Activated CD4-positive, alpha-beta memory T cell treated with anti-CD3 and anti-CD28 coated beads, Interleukin-2, amount 10 ng/mL, durations not matched to agents 7 days and 5 days (primary cell): ENCODE measurements around the gene PSTPIP2. TPM values are rescaled to one million over a fixed set of nuclear protein-coding genes. Genes with fewer than 3 reads are reported as not detected.
A peak's percentile ranks its signal among the peaks of the same experiment; 100 is the strongest.
"Not testable (repeated sequence)": the region's sequence is repeated elsewhere in the genome, so short reads cannot be mapped to it uniquely, and the experiment has no call there.

Experiments used
- CTCF ChIA-PET: fragments of 350-600 bp; sonication (Branson Sonifier 250); formaldehyde crosslinking; loops from one replicate; lab custom pipeline; 2021; ENCODE audit warnings: antibody characterized with exemption, inconsistent platforms; lab: Charles Lee
- POLR2A ChIA-PET: fragments of 350-600 bp; sonication (Branson Sonifier 250); formaldehyde crosslinking; loops from one replicate; lab custom pipeline; 2021; ENCODE audit warnings: antibody characterized with exemption; lab: Charles Lee
- DNase-seq: peaks from one replicate; pipeline ENCODE4 v3.0.0-alpha.2; 2020
- H3K27ac Mint-ChIP-seq: one replicate; pipeline ENCODE4 v1.8.0; 2021; ENCODE audit warnings: mild to moderate bottlenecking, mixed read lengths
- H3K27me3 Mint-ChIP-seq: one replicate; pipeline ENCODE4 v1.8.0; 2021; ENCODE audit warnings: mixed read lengths
- H3K36me3 Mint-ChIP-seq: one replicate; pipeline ENCODE4 v1.8.0; 2021; ENCODE audit warnings: low read depth, mixed read lengths
- H3K4me1 Mint-ChIP-seq: one replicate; pipeline ENCODE4 v1.8.0; 2021; ENCODE audit warnings: mixed read lengths
- H3K4me3 Mint-ChIP-seq: one replicate; pipeline ENCODE4 v1.8.0; 2021; ENCODE audit warnings: mild to moderate bottlenecking, mixed read lengths
- H3K9me3 Mint-ChIP-seq: one replicate; pipeline ENCODE4 v1.8.0; 2021; ENCODE audit warnings: mixed read lengths
- total RNA-seq, 2 experiments: library from RNA; stranded (reverse); gene quantifications; one replicate each; pipeline ENCODE4 v1.2.3, GENCODE V29; 2021

The PSTPIP2 gene
- total RNA-seq, 2 experiments from 2014 or later, result 7.9 to 8.3 TPM

DNA sequence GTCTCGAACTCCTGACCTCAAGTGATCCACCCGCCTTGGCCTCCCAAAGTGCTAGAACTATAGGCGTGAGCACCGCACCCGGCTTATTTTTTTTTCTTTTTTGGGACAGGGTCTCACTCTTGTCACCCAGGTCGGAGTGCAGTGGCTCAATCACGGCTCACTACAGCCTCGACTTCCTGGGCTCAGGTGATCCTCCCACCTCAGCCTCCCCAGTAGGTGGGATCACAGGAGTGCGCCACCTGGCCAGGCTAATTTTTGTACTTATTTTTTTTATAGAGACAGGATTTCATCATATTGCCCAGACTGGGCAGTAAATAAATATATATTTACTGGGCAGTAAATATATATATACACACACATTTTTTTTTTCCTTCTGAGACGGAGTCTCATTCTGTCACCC is 23.5 kb upstream of the PSTPIP2 start:
- Mint-ChIP-seq H3K36me3 (peaks cover 44% of the 10 kb centered on the region), H3K27ac (no peak overlapping the region), H3K27me3 (no peaks in the 10 kb centered on the region), H3K4me1 (peaks cover 34% of the 10 kb centered on the region), H3K4me3 (no peak overlapping the region), H3K9me3 (no peaks in the 10 kb centered on the region)
- ChIA-PET POLR2A (interaction anchor here (1.1 kb wide), 1 partner anchor 97 kb away, joined by 3 read pairs; no protein-coding TSS in a partner anchor), CTCF (interaction anchor here (0.8 to 2.1 kb wide), 2 partner anchors 22 to 52 kb away, joined by 3 to 9 read pairs; no protein-coding TSS in a partner anchor)
- DNase-seq, result no peak

DNA sequence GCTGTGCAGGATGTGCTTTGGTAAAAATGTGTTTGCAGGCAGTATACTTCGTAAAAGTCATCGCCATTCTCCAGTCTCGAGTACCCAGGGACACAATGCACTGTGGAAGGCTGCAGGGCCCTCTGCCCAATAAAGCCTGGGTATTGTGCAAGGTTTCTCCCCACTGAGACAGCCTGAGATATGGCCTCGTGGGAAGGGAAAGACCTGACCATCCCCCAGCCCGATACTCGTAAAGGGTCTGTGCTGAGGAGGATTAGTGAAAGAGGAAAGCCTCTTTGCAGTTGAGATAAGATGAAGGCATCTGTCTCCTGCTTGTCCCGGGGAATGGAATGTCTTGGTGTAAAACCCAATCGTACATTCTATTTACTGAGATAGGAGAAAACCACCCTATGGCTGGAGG is 16.4 kb upstream of the PSTPIP2 start:
- POLR2A ChIA-PET, H3K9me3 Mint-ChIP-seq, H3K4me3 Mint-ChIP-seq, H3K27ac Mint-ChIP-seq, H3K27me3 Mint-ChIP-seq: not testable (repeated sequence)
- Mint-ChIP-seq H3K36me3 (peaks cover 84% of the 10 kb centered on the region), H3K4me1 (peaks cover 13% of the 10 kb centered on the region)
- CTCF ChIA-PET, result interaction anchor here (1.3 kb wide), 1 partner anchor 15 kb away, joined by 5 read pairs; no protein-coding TSS in a partner anchor
- peak; percentile 8 for DNase-seq

DNA sequence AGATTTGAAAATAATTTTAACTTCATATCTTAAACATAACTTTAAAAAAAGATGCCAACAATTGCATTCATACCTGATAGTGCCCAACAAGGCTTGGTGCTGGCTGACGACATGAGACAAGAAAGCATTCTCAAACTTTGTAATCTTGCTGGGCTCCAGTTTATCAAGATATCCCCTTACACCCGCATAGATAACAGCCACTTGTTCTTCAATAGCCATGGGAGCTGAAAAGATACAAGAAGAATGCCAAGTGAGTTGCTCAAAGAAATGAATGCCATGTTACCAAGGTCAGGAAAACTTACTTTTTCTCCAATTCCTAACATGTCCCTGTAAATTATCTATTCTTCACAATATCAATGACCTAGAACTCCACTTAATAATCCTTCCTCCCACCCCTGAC is 12.4 kb upstream of the PSTPIP2 start:
- H3K36me3 Mint-ChIP-seq, result peaks cover 78% of the 10 kb centered on the region
- peaks cover 3% of the 10 kb centered on the region for H3K4me1 Mint-ChIP-seq
- CTCF ChIA-PET, result no interaction called here
- POLR2A ChIA-PET, result no interaction called here
- DNase-seq, result no peak
- H3K4me3 Mint-ChIP-seq, result no peak overlapping the region
- no peaks in the 10 kb centered on the region for H3K9me3 Mint-ChIP-seq
- H3K27ac Mint-ChIP-seq, result no peak overlapping the region
- no peaks in the 10 kb centered on the region for H3K27me3 Mint-ChIP-seq

- no peaks in the 10 kb centered on the region for H3K4me1 Mint-ChIP-seq
- H3K27ac Mint-ChIP-seq, result no peak overlapping the region
- ChIA-PET CTCF (interaction anchor here (0.7 kb wide), 1 partner anchor 85 kb away, joined by 3 read pairs; no protein-coding TSS in a partner anchor), POLR2A (no interaction called here)
- H3K27me3 Mint-ChIP-seq, result no peaks in the 10 kb centered on the region
- H3K36me3 Mint-ChIP-seq, result peaks cover 53% of the 10 kb centered on the region
- no peak for DNase-seq
- H3K9me3 Mint-ChIP-seq, result no peaks in the 10 kb centered on the region
- H3K4me3 Mint-ChIP-seq, result no peak overlapping the region
These were observed 8.1 kb upstream of the PSTPIP2 start for GRCh38 chr18:46080156-46080555.

- no peak for DNase-seq
- Mint-ChIP-seq H3K27ac (no peak overlapping the region), H3K27me3 (no peaks in the 10 kb centered on the region), H3K4me3 (no peak overlapping the region), H3K4me1 (no peaks in the 10 kb centered on the region), H3K36me3 (peaks cover 45% of the 10 kb centered on the region), H3K9me3 (no peaks in the 10 kb centered on the region)
- POLR2A ChIA-PET, result no interaction called here
- CTCF ChIA-PET, result interaction anchor here (0.6 kb wide), 1 partner anchor 414 kb away, joined by 3 read pairs; no protein-coding TSS in a partner anchor
These were observed 7.3 kb upstream of the PSTPIP2 start for GRCh38 chr18:46079336-46079735.

DNA sequence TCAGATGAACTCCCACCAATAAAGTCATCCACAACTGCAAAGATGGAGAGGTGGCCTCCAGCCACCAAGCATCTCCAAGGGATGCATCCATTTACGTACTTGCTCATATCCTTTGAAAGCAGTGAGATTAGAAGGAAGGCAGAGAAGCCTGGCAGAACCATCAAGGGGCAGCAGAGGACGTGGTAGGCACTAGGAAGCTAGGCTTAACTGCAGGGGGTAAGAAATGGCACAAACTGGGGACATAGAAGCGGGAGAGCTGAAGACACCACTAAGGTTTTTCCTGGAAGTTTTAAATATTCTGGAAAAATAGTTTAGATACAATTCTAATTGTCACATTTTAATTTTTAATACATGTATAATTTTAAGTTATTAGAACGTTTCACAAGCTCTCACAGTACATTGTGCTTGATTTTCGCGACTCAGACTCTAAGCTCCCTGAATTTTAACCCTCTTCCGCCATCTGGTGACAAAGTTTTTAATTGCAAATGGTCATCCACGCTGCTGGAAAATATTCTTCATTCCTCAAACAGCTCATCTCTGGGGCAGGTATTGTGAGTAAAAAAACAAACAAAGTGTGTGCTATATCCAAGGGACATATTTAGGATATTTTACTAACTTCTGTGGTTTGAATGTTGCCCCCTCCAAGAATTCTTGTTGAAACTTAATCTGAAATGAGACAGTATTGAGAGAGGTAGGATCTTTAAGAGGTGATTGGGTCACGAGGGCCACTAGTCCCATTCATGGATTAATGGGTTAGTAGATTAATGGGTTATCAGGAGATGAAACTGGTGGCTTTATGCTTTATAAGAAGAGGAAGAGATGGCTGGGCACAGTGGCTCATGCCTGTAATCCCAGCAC is 1.6 kb upstream of the PSTPIP2 start:
- H3K36me3 Mint-ChIP-seq, result peaks cover 9% of the 10 kb centered on the region
- H3K4me3 Mint-ChIP-seq, result no peak overlapping the region
- peak; percentile 49 for DNase-seq
- H3K4me1 Mint-ChIP-seq, result peaks cover 30% of the 10 kb centered on the region
- ChIA-PET POLR2A (interaction anchor here (0.7 to 3.8 kb wide), 10 partner anchors 16 to 410 kb away, joined by 3 to 30 read pairs (median 4); partner anchors contain the start of gene HAUS1), CTCF (interaction anchor here (0.6 to 3.4 kb wide), 60 partner anchors 9 to 584 kb away, joined by 3 to 40 read pairs (median 4); partner anchors contain the start of gene ATP5F1A)
- no peaks in the 10 kb centered on the region for H3K9me3 Mint-ChIP-seq
- H3K27me3 Mint-ChIP-seq, result peaks cover 5% of the 10 kb centered on the region
- H3K27ac Mint-ChIP-seq, result no peak overlapping the region

DNA sequence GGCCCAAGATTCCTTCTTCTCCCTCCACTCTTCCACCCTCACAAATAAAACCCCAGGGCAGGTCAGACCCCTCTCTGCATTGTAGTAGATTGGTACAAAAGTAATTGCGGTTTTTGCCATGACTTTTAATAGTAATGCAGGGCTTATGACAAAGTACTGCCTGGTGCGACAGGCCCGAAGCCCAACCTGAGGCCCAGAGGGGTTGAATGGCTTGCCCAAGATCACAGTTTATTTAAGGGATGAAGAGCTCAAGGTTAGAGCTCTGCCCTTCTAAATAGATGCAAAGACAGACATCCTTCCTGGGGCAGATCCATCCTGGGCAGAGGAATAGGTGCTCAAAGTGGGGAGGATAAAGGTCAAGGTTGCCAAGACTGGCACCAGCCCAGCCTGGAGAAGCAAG is 899 bp upstream of the PSTPIP2 start:
- no peak overlapping the region for H3K27ac Mint-ChIP-seq

GRCh38 chr18:46072376-46072867 is 362 bp upstream of the PSTPIP2 start:
- Mint-ChIP-seq H3K36me3 (peaks cover 8% of the 10 kb centered on the region), H3K4me3 (peak overlapping the region; percentile 76), H3K9me3 (no peaks in the 10 kb centered on the region), H3K27ac (no peak overlapping the region), H3K27me3 (peaks cover 5% of the 10 kb centered on the region), H3K4me1 (peaks cover 33% of the 10 kb centered on the region)
- DNase-seq, result no peak
- ChIA-PET CTCF (interaction anchor here (0.7 to 3.4 kb wide), 21 partner anchors 9 to 407 kb away, joined by 3 to 40 read pairs (median 10); partner anchors contain the start of gene ATP5F1A), POLR2A (interaction anchor here (0.6 to 3.8 kb wide), 8 partner anchors 17 to 406 kb away, joined by 3 to 30 read pairs (median 5); partner anchors contain the start of gene HAUS1)

More for the DNA sequence above, 899 bp upstream of the PSTPIP2 start:
- Mint-ChIP-seq H3K4me1 (peaks cover 31% of the 10 kb centered on the region), H3K4me3 (peak overlapping the region; percentile 76), H3K36me3 (peaks cover 9% of the 10 kb centered on the region), H3K27me3 (peaks cover 5% of the 10 kb centered on the region), H3K9me3 (no peaks in the 10 kb centered on the region)
- no peak for DNase-seq
- ChIA-PET CTCF (interaction anchor here (0.6 to 3.4 kb wide), 35 partner anchors 9 to 410 kb away, joined by 3 to 40 read pairs (median 5); partner anchors contain the start of gene ATP5F1A), POLR2A (interaction anchor here (0.6 to 3.8 kb wide), 11 partner anchors 17 to 386 kb away, joined by 3 to 30 read pairs (median 4); partner anchors contain the start of gene HAUS1)

- Mint-ChIP-seq H3K9me3 (no peaks in the 10 kb centered on the region), H3K27me3 (peaks cover 5% of the 10 kb centered on the region), H3K4me3 (peak overlapping the region; percentile 63), H3K27ac (no peak overlapping the region), H3K36me3 (peaks cover 2% of the 10 kb centered on the region), H3K4me1 (peaks cover 33% of the 10 kb centered on the region)
- ChIA-PET CTCF (interaction anchor here (0.8 to 3.4 kb wide), 7 partner anchors 16 to 405 kb away, joined by 3 to 36 read pairs (median 3); no protein-coding TSS in a partner anchor), POLR2A (interaction anchor here (0.7 to 3.8 kb wide), 8 partner anchors 12 to 405 kb away, joined by 3 to 30 read pairs (median 3); partner anchors contain the start of gene HAUS1)
- no peak for DNase-seq
These were observed 1.0 kb downstream of the PSTPIP2 start for GRCh38 chr18:46070815-46071652.

DNA sequence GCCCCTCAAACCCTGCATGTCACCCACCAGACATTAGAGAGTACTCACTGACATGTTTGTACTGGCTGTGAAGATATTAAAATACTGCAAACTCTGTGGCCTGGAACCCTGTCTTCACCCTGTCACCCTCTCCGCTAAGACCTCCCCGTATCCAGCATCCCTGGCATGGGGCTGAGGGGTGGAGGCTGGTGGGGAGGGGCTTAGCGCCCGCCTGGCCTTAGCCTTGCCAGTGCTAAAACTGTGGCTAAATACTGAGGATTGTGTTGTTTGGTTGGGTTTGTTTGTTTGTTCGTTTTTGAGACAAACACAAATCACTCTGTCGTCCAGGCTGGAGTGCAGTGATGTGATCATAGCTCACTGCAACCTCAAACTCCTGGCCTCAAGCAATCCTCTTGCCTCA is 1.8 kb downstream of the PSTPIP2 start:
- no peak for DNase-seq

GRCh38 chr18:46069524-46069923 is 2.5 kb downstream of the PSTPIP2 start:
- peaks cover 5% of the 10 kb centered on the region for H3K27me3 Mint-ChIP-seq
- ChIA-PET POLR2A (interaction anchor here (0.9 to 1.4 kb wide), 2 partner anchors 14 to 107 kb away, joined by 3 to 5 read pairs; no protein-coding TSS in a partner anchor), CTCF (interaction anchor here (0.7 to 1.4 kb wide), 2 partner anchors 72 to 95 kb away, joined by 3 to 4 read pairs; no protein-coding TSS in a partner anchor)
- DNase-seq, result no peak
- peaks cover 33% of the 10 kb centered on the region for H3K4me1 Mint-ChIP-seq
- no peaks in the 10 kb centered on the region for H3K9me3 Mint-ChIP-seq
- H3K36me3 Mint-ChIP-seq, result no peaks in the 10 kb centered on the region
- H3K4me3 Mint-ChIP-seq, result no peak overlapping the region
- no peak overlapping the region for H3K27ac Mint-ChIP-seq

More for the DNA sequence above, 1.8 kb downstream of the PSTPIP2 start:
- Mint-ChIP-seq H3K4me1 (peaks cover 33% of the 10 kb centered on the region), H3K4me3 (no peak overlapping the region), H3K27ac (no peak overlapping the region), H3K27me3 (peaks cover 5% of the 10 kb centered on the region), H3K9me3 (no peaks in the 10 kb centered on the region), H3K36me3 (no peaks in the 10 kb centered on the region)
- CTCF ChIA-PET, result interaction anchor here (0.8 to 1.4 kb wide), 2 partner anchors 96 to 190 kb away, joined by 3 to 4 read pairs; no protein-coding TSS in a partner anchor
- POLR2A ChIA-PET, result interaction anchor here (1.4 to 3.8 kb wide), 2 partner anchors 14 to 15 kb away, joined by 5 to 30 read pairs; no protein-coding TSS in a partner anchor
